ENCODE data around the gene PPP6R3.

PPP6R3 gene

GRCh38 chr11:68470304-68470811, 9.8 kb downstream of the PPP6R3 start:
- no peak for TF ChIP-seq FOXP2 (optimal IDR thresholded peaks at IDR 0.05; ENCODE audit: borderline replicate concordance, extremely low read depth, extremely low read length, insufficient read depth)
- no peak for TF ChIP-seq REST (IDR thresholded peaks at IDR 0.05; ENCODE audit: insufficient read depth in 1 of 2, low read depth in 2 of 2, low read length in 2 of 2)
- no peak for TF ChIP-seq POLR2AphosphoS5 (IDR thresholded peaks at IDR 0.05; ENCODE audit: low read depth, low read length)
- no peak for TF ChIP-seq TAF1 (IDR thresholded peaks at IDR 0.05; ENCODE audit: borderline replicate concordance, insufficient read depth, low read length)
- no peak for TF ChIP-seq SIN3A (IDR thresholded peaks at IDR 0.05; ENCODE audit: borderline replicate concordance, insufficient read depth, low read length)

- TF ChIP-seq FOXP2 (optimal IDR thresholded peaks at IDR 0.05; ENCODE audit: borderline replicate concordance, extremely low read depth, extremely low read length, insufficient read depth): no peak
- TF ChIP-seq SIN3A (IDR thresholded peaks at IDR 0.05; ENCODE audit: borderline replicate concordance, insufficient read depth, low read length): no peak
- TF ChIP-seq REST (IDR thresholded peaks at IDR 0.05; ENCODE audit: insufficient read depth in 1 of 2, low read depth in 2 of 2, low read length in 2 of 2): no peak
- no peak for TF ChIP-seq TAF1 (IDR thresholded peaks at IDR 0.05; ENCODE audit: borderline replicate concordance, insufficient read depth, low read length)
- TF ChIP-seq POLR2AphosphoS5 (IDR thresholded peaks at IDR 0.05; ENCODE audit: low read depth, low read length): no peak
Observed at GRCh38 chr11:68471360-68472340, 11.1 kb downstream of the PPP6R3 start.

- TF ChIP-seq POLR2AphosphoS5 (IDR thresholded peaks at IDR 0.05; ENCODE audit: low read depth, low read length) (no peak), SIN3A (IDR thresholded peaks at IDR 0.05; ENCODE audit: borderline replicate concordance, insufficient read depth, low read length) (no peak), FOXP2 (optimal IDR thresholded peaks at IDR 0.05; ENCODE audit: borderline replicate concordance, extremely low read depth, extremely low read length, insufficient read depth) (no peak), TAF1 (IDR thresholded peaks at IDR 0.05; ENCODE audit: borderline replicate concordance, insufficient read depth, low read length) (no peak), REST (IDR thresholded peaks at IDR 0.05; ENCODE audit: insufficient read depth in 1 of 2, low read depth in 2 of 2, low read length in 2 of 2) (no peak)
Observed at GRCh38 chr11:68472778-68473177, 12.2 kb downstream of the PPP6R3 start.

DNA sequence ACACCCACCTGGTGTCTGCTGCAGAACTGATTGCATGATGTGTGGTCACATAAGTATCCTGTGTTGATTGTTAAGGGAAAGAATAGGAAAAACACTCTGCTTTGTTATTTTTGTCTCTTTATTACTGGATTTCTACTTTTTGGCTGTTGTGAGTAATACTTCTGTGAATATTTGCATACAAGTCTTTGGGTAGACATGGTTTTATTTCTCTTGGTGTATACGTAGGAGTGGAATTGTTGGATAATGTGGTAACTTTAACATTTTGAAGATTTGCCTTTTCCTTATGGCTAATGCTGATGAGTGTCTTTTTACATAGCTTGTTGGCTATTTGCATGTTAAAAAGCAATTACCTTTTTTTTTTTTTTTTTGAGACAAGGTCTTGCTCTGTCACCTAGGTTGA, 13.1 kb downstream of the PPP6R3 start:
- TF ChIP-seq TAF1 (IDR thresholded peaks at IDR 0.05; ENCODE audit: borderline replicate concordance, insufficient read depth, low read length) (no peak), POLR2AphosphoS5 (IDR thresholded peaks at IDR 0.05; ENCODE audit: low read depth, low read length) (no peak), FOXP2 (optimal IDR thresholded peaks at IDR 0.05; ENCODE audit: borderline replicate concordance, extremely low read depth, extremely low read length, insufficient read depth) (no peak), SIN3A (IDR thresholded peaks at IDR 0.05; ENCODE audit: borderline replicate concordance, insufficient read depth, low read length) (no peak), REST (IDR thresholded peaks at IDR 0.05; ENCODE audit: insufficient read depth in 1 of 2, low read depth in 2 of 2, low read length in 2 of 2) (no peak)
